ENCODE data around the gene OR13C3. TPM values are rescaled to one million over a fixed set of nuclear protein-coding genes. Genes with fewer than 3 reads are reported as not detected.

OR13C3 gene
- total RNA-seq, 1 experiment from 2014 or later = not detected

GRCh38 chr9:104494808-104495207 is 41.8 kb downstream of the OR13C3 start:
- Histone ChIP-seq H3K4me3 (no peak overlapping the region), H3K9me3 (no peaks in the 10 kb centered on the region), H3K27me3 (no peaks in the 10 kb centered on the region), H3K36me3 (no peaks in the 10 kb centered on the region)
- DNase-seq = no peak

Other genes with a start within 250 kb of the OR13C3 start
- not detected in 2 replicates for gene OR13F1, start 32.6 kb downstream of the OR13C3 start, total RNA-seq (2014; rRNA removed; shearing (Covaris generic); ENCODE audit: low replicate concordance)
- gene OR13C4, start 9.6 kb downstream of the OR13C3 start, total RNA-seq (2014; rRNA removed; shearing (Covaris generic); ENCODE audit: low replicate concordance) = not detected in 2 replicates
- not detected in 2 replicates for gene OR13C8, start 32.3 kb upstream of the OR13C3 start, total RNA-seq (2014; rRNA removed; shearing (Covaris generic); ENCODE audit: low replicate concordance)
- not detected in 2 replicates for gene OR13C5, start 62.6 kb upstream of the OR13C3 start, total RNA-seq (2014; rRNA removed; shearing (Covaris generic); ENCODE audit: low replicate concordance)
- gene OR13C2, start 68.8 kb upstream of the OR13C3 start, total RNA-seq (2014; rRNA removed; shearing (Covaris generic); ENCODE audit: low replicate concordance) = not detected in 2 replicates
- gene OR13C9, start 81.3 kb upstream of the OR13C3 start, total RNA-seq (2014; rRNA removed; shearing (Covaris generic); ENCODE audit: low replicate concordance) = not detected in 2 replicates
- not detected in 2 replicates for gene OR13D1, start 157.7 kb upstream of the OR13C3 start, total RNA-seq (2014; rRNA removed; shearing (Covaris generic); ENCODE audit: low replicate concordance)
- gene NIPSNAP3A, start 210.8 kb upstream of the OR13C3 start, total RNA-seq (2014; rRNA removed; shearing (Covaris generic); ENCODE audit: low replicate concordance) = 37.1 and 39.2 TPM in 2 replicates
- 4.7 TPM in 1 of 2 replicates, not detected in the other for gene NIPSNAP3B, start 227.3 kb upstream of the OR13C3 start, total RNA-seq (2014; rRNA removed; shearing (Covaris generic); ENCODE audit: low replicate concordance)